Small intestine (tissue), 7 donors: ENCODE results near the gene UNC13C. TPM values are rescaled to one million over a fixed set of nuclear protein-coding genes. Genes with fewer than 3 reads are reported as not detected.

Experiments used
- DNase-seq, 2 donors: peaks; one replicate each; pipeline versions ENCODE4 v3.0.0 to v3.0.0-alpha.2; 2013
- FAIRE-seq: peaks from 2 replicates; lab custom pipeline; 2012; peaks lifted over from hg19 to GRCh38; lab: Jason Lieb, UNC
- H3K27ac ChIP-seq, 3 donors: one replicate each; pipeline ENCODE4 v1.5.1; 2013; ENCODE audit warnings: low read length in 2 of 3, mild to moderate bottlenecking in 2 of 3, control low read depth in 1 of 3, inconsistent platforms in 1 of 3, low read depth in 1 of 3, moderate library complexity in 1 of 3
- H3K27me3 ChIP-seq, 3 donors: one replicate each; pipeline ENCODE4 v1.6.1; 2013; ENCODE audit warnings: low read length in 3 of 3, inconsistent platforms in 1 of 3; ENCODE audit not compliant: control insufficient read depth in 3 of 3, insufficient read depth in 3 of 3
- H3K36me3 ChIP-seq, 3 donors: one replicate each; pipeline ENCODE4 v1.6.1; 2013; ENCODE audit warnings: low read length in 3 of 3, inconsistent platforms in 1 of 3, low read depth in 1 of 3, mild to moderate bottlenecking in 1 of 3, moderate library complexity in 1 of 3; ENCODE audit not compliant: control insufficient read depth in 3 of 3, insufficient read depth in 2 of 3
- H3K4me1 ChIP-seq, 3 donors: one replicate each; pipeline ENCODE4 v1.6.1; 2013; ENCODE audit warnings: low read length in 2 of 3, inconsistent platforms in 1 of 3, low read depth in 1 of 3, mild to moderate bottlenecking in 1 of 3, moderate library complexity in 1 of 3; ENCODE audit not compliant: control insufficient read depth in 3 of 3, insufficient read depth in 2 of 3
- H3K4me3 ChIP-seq, 3 donors: one replicate each; pipeline ENCODE4 v1.5.1; 2013; ENCODE audit warnings: low read length in 3 of 3, control low read depth in 1 of 3, inconsistent platforms in 1 of 3, low read depth in 1 of 3, mild to moderate bottlenecking in 1 of 3, moderate library complexity in 1 of 3
- H3K9me3 ChIP-seq, 2 donors: one replicate each; pipeline ENCODE4 v1.6.1; 2013; ENCODE audit warnings: low read depth in 1 of 2, low read length in 1 of 2; ENCODE audit not compliant: control insufficient read depth in 2 of 2, insufficient read depth in 1 of 2
- WGBS, 3 donors: extraction: QIAGEN DNeasy Blood & Tissue Kit; methylation state at CpG; one replicate each; pipeline ENCODE4 v1.1.7; 2013; 5-methylcytosine and 5-hydroxymethylcytosine counted together
- polyA plus RNA-seq, 4 donors: library from polyadenylated mRNA; stranded (reverse) in 3 of 4; unstranded in 1 of 4; fragments of 200-250 nt in 3 of 4; fragments of 120-200 nt in 1 of 4; gene quantifications; one replicate each; pipeline versions ENCODE4 v1.2.1 to v1.2.3, GENCODE V29; 2013
- donor health status: healthy with polysubstance abuse.
- donor health status: control.
- donor health status: control.
- donor health status: Bipolar disorder and iron deficiency.
- donor health status: healthy.

Gene UNC13C
- polyA plus RNA-seq, 4 donors, result under 0.01 to 0.75 TPM; not detected in 2

DNA sequence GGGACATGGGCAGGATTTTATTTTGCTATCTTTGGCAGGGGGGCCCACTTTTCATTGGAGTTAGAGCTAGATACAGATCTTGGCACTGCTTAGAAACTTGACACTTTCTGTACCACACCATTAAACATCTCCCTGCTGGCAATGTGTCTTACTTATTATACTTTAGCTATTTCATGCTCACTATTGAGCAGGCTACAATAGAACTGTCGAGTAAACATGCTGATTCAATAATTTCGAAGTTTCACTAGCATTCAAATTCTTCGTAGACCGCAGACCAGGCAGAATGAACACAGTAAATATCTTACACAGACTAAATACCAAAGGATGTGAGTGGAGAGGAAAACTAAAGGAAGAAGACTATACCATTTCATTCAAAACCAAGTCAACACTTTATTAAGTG is 180.8 kb downstream of the UNC13C start:
- Histone ChIP-seq H3K4me1 (no peaks in the 10 kb centered on the region), H3K27me3 (no peaks in the 10 kb centered on the region), H3K27ac (no peak overlapping the region), H3K9me3 (no peaks in the 10 kb centered on the region), H3K4me3 (no peak overlapping the region), H3K36me3 (no peaks in the 10 kb centered on the region)
- FAIRE-seq (no peak), DNase-seq (no peak)
- 78 to 89% (median 83%) methylated on average over 4 of the region's 4 CpGs for WGBS, 3 donors

- 57 to 75% (median 72%) methylated on average over 1 of the region's 1 CpG for WGBS, 3 donors
- no peaks in the 10 kb centered on the region for H3K36me3 ChIP-seq
- H3K4me1 ChIP-seq, result no peaks in the 10 kb centered on the region
- no peak for DNase-seq
- no peak overlapping the region for H3K4me3 ChIP-seq
- no peaks in the 10 kb centered on the region for H3K27me3 ChIP-seq
- no peak overlapping the region for H3K27ac ChIP-seq
- H3K9me3 ChIP-seq, result no peaks in the 10 kb centered on the region
- FAIRE-seq, result no peak
Measured at GRCh38 chr15:54187325-54187724, 209.1 kb downstream of the UNC13C start.

DNA sequence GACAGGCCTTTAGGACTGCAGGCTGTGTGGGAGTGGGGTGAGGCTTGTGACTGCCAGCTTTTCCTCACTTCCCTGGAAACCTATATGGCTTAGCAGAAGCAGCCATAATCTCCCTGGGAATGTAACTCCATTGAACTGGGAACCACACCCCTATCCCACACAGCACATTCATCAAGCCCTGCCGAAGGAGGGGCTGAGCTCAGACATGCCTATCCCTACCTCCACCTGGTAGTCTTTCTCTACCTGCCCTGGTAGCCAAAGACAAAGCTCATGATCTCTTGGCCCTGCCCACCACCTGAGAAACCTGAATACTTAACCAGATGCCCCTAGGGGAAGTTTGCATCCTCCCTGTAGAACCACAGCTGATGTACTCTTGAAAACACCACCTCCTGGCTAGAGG is 219.8 kb downstream of the UNC13C start:
- no peak overlapping the region for H3K27ac ChIP-seq
- H3K27me3 ChIP-seq, result no peaks in the 10 kb centered on the region
- H3K4me3 ChIP-seq, result no peak overlapping the region
- 71 to 91% (median 76%) methylated on average over 1 of the region's 1 CpG for WGBS, 3 donors
- DNase-seq, result no peak
- H3K9me3 ChIP-seq, result peaks cover 0 to 3% of the 10 kb centered on the region in 2 donors
- H3K4me1 ChIP-seq, result no peaks in the 10 kb centered on the region
- FAIRE-seq, result no peak
- no peaks in the 10 kb centered on the region for H3K36me3 ChIP-seq

- FAIRE-seq, result no peak
Measured at GRCh38 chr15:54206586-54207321, 228.5 kb downstream of the UNC13C start.

DNA sequence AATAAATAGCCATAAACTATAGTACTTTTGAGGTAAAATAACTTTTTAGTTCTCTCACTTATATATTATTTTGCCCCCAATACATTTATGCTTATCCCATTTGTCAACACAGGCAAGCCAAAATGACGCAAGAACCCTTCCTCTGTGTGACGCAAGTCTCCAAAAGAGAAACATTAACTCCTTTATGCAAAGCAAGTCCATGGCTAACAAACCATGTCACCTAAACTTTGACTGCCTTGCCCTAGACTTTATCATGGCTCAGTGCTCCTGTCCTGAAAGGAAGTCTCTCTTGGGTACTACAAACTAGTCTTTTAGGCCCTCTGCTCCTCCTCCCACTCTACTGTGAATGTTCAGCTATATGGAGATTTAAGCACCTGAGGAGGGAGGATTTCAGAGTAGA is 230.5 kb downstream of the UNC13C start:
- Histone ChIP-seq H3K4me1 (no peaks in the 10 kb centered on the region), H3K27ac (no peak overlapping the region), H3K9me3 (no peaks in the 10 kb centered on the region), H3K4me3 (no peak overlapping the region), H3K36me3 (no peaks in the 10 kb centered on the region), H3K27me3 (no peaks in the 10 kb centered on the region)
- FAIRE-seq (no peak), DNase-seq (no peak)
- 85 to 93% (median 88%) methylated on average over 2 of the region's 2 CpGs for WGBS, 3 donors

More at GRCh38 chr15:54206586-54207321, 228.5 kb downstream of the UNC13C start:
- Histone ChIP-seq H3K27ac (no peak overlapping the region), H3K4me1 (no peaks in the 10 kb centered on the region), H3K36me3 (no peaks in the 10 kb centered on the region), H3K27me3 (no peaks in the 10 kb centered on the region), H3K9me3 (no peaks in the 10 kb centered on the region), H3K4me3 (no peak overlapping the region)
- WGBS, 3 donors, result 84 to 89% (median 89%) methylated on average over 7 of the region's 7 CpGs
- DNase-seq, result no peak

GRCh38 chr15:54212635-54213034 is 234.4 kb downstream of the UNC13C start:
- Histone ChIP-seq H3K4me1 (no peaks in the 10 kb centered on the region), H3K27me3 (no peaks in the 10 kb centered on the region), H3K36me3 (no peaks in the 10 kb centered on the region), H3K4me3 (no peak overlapping the region), H3K27ac (no peak overlapping the region), H3K9me3 (no peaks in the 10 kb centered on the region)
- FAIRE-seq (no peak), DNase-seq (no peak)
- 75 to 81% (median 75%) methylated on average over 2 of the region's 2 CpGs for WGBS, 3 donors

- Histone ChIP-seq H3K36me3 (no peaks in the 10 kb centered on the region), H3K4me3 (no peak overlapping the region), H3K27me3 (no peaks in the 10 kb centered on the region), H3K27ac (no peak overlapping the region), H3K9me3 (peaks cover 0 to 11% of the 10 kb centered on the region in 2 donors), H3K4me1 (no peaks in the 10 kb centered on the region)
- FAIRE-seq (no peak), DNase-seq (no peak)
- WGBS, 3 donors, result 75 to 80% (median 76%) methylated on average over 4 of the region's 4 CpGs
Measured at GRCh38 chr15:54226455-54226854, 248.2 kb downstream of the UNC13C start.

DNA sequence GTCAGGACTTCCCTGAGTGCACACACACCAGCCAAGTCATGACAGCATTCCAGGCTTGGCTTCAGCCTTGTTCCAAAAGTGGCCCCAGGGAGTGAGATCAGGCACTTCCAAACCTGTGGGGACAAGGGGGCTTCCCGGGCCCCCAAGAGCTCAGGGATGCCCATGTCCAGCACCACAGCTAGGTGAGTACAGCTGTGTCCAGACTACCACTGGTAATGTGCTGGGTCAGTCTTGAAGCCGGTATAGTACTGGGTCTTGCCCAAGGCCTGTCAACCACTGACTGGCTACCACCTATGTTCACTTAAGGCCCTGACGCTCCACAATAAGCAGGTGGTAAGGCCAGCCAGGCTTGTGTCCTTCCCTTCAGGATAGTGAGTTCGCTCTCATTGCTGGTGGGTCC is 249.3 kb downstream of the UNC13C start:
- no peaks in the 10 kb centered on the region for H3K36me3 ChIP-seq
- FAIRE-seq (no peak), DNase-seq (no peak)
- no peak overlapping the region for H3K27ac ChIP-seq
- H3K27me3 ChIP-seq, result no peaks in the 10 kb centered on the region
- H3K9me3 ChIP-seq, result peaks cover 0 to 11% of the 10 kb centered on the region in 2 donors
- H3K4me3 ChIP-seq, result no peak overlapping the region
- H3K4me1 ChIP-seq, result no peaks in the 10 kb centered on the region
- 83 to 91% (median 86%) methylated on average over 4 of the region's 4 CpGs for WGBS, 3 donors

DNA sequence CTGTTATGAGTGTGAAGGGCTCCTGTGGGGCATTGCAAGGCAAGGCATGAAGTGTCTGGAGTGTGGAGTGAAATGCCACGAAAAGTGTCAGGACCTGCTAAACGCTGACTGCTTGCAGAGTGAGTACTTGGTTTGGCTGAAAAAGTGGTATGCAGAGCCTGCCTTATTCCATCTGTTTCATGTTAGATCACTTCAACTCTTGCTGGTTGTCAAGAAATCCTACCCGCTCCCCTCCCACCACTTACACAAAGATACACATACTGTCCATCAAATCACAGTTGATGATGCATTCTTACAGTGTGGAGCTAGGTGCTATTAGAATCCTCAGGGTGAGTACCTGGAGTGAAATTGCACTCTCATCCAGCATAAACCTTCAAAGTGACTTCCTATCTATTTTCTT is 272.1 kb downstream of the UNC13C start:
- 71 to 82% (median 72%) methylated on average over 3 of the region's 3 CpGs for WGBS, 3 donors
- FAIRE-seq (no peak), DNase-seq (no peak)
- Histone ChIP-seq H3K9me3 (no peaks in the 10 kb centered on the region), H3K27me3 (no peaks in the 10 kb centered on the region), H3K27ac (no peak overlapping the region), H3K4me3 (no peak overlapping the region), H3K36me3 (no peaks in the 10 kb centered on the region), H3K4me1 (no peaks in the 10 kb centered on the region)
